B cell (primary cell): Measurements from ENCODE around the gene PTPRN2. TPM values are rescaled to one million over a fixed set of nuclear protein-coding genes. Genes with fewer than 3 reads are reported as not detected.

Experiments
- ATAC-seq: fragments of 200-7000 bp; cut with Tn5 transposase; one replicate; pipeline ENCODE4 v1.10.0; 2021; ENCODE audit warnings: low read depth, mild to moderate bottlenecking, moderate number of reproducible peaks, moderate library complexity
- CTCF ChIA-PET: fragments of 350-600 bp; sonication (Branson Sonifier 250); formaldehyde crosslinking; loops from one replicate; lab custom pipeline; 2021; ENCODE audit warnings: antibody characterized with exemption, inconsistent platforms; lab: Charles Lee
- POLR2A ChIA-PET: fragments of 350-600 bp; sonication (Branson Sonifier 250); formaldehyde crosslinking; loops from one replicate; lab custom pipeline; 2021; ENCODE audit warnings: antibody characterized with exemption; lab: Charles Lee
- DNase-seq: peaks from one replicate; pipeline ENCODE4 v3.0.0; 2013
- H2AFZ ChIP-seq: 2 replicates; pipeline ENCODE4 v1.6.1; 2012; ENCODE audit warnings: mild to moderate bottlenecking, low read depth, low read length; ENCODE audit not compliant: insufficient read depth, poor library complexity, severe bottlenecking
- H3K27ac ChIP-seq, 2 donors: 1 replicate in 1 of 2; 2 replicates in 1 of 2; pipeline ENCODE4 v1.5.1; 2012 to 2013; ENCODE audit warnings: low read length in 2 of 2, mild to moderate bottlenecking in 2 of 2, moderate library complexity in 1 of 2
- H3K27me3 ChIP-seq, 4 experiments: fragments of 200-600 bp in 1 of 4; sonication (generic) in 1 of 4; replicated peaks in 1 of 4; 1 replicate in 2 of 4; 2 replicates in 2 of 4; pipeline versions ENCODE4 v1.6.1 to v1.7.0; 2013 to 2016; ENCODE audit warnings: low read length in 3 of 4, mild to moderate bottlenecking in 2 of 4, mixed read lengths in 1 of 4, moderate library complexity in 1 of 4; ENCODE audit not compliant: insufficient read depth in 4 of 4, control insufficient read depth in 3 of 4; ENCODE audit errors: control extremely low read depth in 1 of 4
- H3K36me3 ChIP-seq, 2 experiments: replicated peaks in 1 of 2; 1 replicate in 1 of 2; 2 replicates in 1 of 2; pipeline versions ENCODE4 v1.6.1 to v1.7.1; 2013; ENCODE audit warnings: low read length in 1 of 2; ENCODE audit not compliant: insufficient read depth in 2 of 2, control insufficient read depth in 1 of 2; ENCODE audit errors: control extremely low read depth in 1 of 2, extremely low read depth in 1 of 2
- H3K4me1 ChIP-seq, 2 donors: fragments of 200-600 bp in 1 of 2; sonication (generic) in 1 of 2; 1 replicate in 1 of 2; 2 replicates in 1 of 2; pipeline versions ENCODE4 v1.5.1 to v1.6.1; 2013 to 2017; ENCODE audit warnings: low read length in 2 of 2; ENCODE audit not compliant: control insufficient read depth in 2 of 2, insufficient read depth in 2 of 2
- H3K4me2 ChIP-seq: replicated peaks from 2 replicates; pipeline ENCODE3; 2012; ENCODE audit warnings: mild to moderate bottlenecking, low read depth, low read length; ENCODE audit not compliant: poor library complexity, severe bottlenecking
- H3K4me3 ChIP-seq, 5 experiments: fragments of 200-600 bp in 1 of 5; sonication (generic) in 1 of 5; 1 replicate in 3 of 5; 2 replicates in 2 of 5; pipeline versions ENCODE4 v1.5.1 to v1.7.0; 2011 to 2016; ENCODE audit warnings: low read length in 4 of 5, mild to moderate bottlenecking in 4 of 5, low read depth in 2 of 5, control low read depth in 1 of 5, moderate library complexity in 1 of 5; ENCODE audit not compliant: insufficient read depth in 1 of 5; ENCODE audit errors: control extremely low read depth in 1 of 5, extremely low read depth in 1 of 5
- H3K79me2 ChIP-seq: fragments of 200-600 bp; sonication (generic); one replicate; pipeline ENCODE4 v1.6.0; 2016; ENCODE audit warnings: low read length; ENCODE audit not compliant: control insufficient read depth, insufficient read depth
- H3K9ac ChIP-seq: fragments of 200-600 bp; sonication (generic); 2 replicates; pipeline ENCODE4 v1.6.1; 2017; ENCODE audit warnings: mild to moderate bottlenecking, low read length, moderate library complexity
- H3K9me3 ChIP-seq, 3 donors: one replicate each; pipeline versions ENCODE4 v1.6.1 to v1.7.1; 2013; ENCODE audit warnings: low read length in 2 of 3; ENCODE audit not compliant: control insufficient read depth in 2 of 3, insufficient read depth in 1 of 3; ENCODE audit errors: control extremely low read depth in 1 of 3
- H4K20me1 ChIP-seq: 2 replicates; pipeline ENCODE4 v1.6.0; 2012; ENCODE audit warnings: mild to moderate bottlenecking, low read length; ENCODE audit not compliant: insufficient read depth, control insufficient read depth, poor library complexity, severe bottlenecking
- H3K27ac Mint-ChIP-seq: one replicate; pipeline ENCODE4 v1.8.0; 2021; ENCODE audit warnings: mixed read lengths
- H3K27me3 Mint-ChIP-seq: one replicate; pipeline ENCODE4 v1.8.0; 2021; ENCODE audit warnings: mixed read lengths
- H3K4me1 Mint-ChIP-seq: one replicate; pipeline ENCODE4 v1.8.0; 2021; ENCODE audit warnings: mixed read lengths
- H3K4me3 Mint-ChIP-seq: one replicate; pipeline ENCODE4 v1.8.0; 2021; ENCODE audit warnings: mixed read lengths
- H3K9me3 Mint-ChIP-seq: one replicate; pipeline ENCODE4 v1.8.0; 2022; ENCODE audit warnings: mixed read lengths; ENCODE audit not compliant: insufficient read depth
- EZH2 ChIP-seq: IDR thresholded peaks from 2 replicates; pipeline ENCODE4 v1.6.1; 2012; ENCODE audit warnings: borderline replicate concordance, low read depth, mild to moderate bottlenecking, moderate library complexity, low read length; ENCODE audit not compliant: insufficient read depth, poor library complexity, severe bottlenecking
- WGBS: methylation state at CpG from one replicate; pipeline ENCODE4 v1.1.5; 2013; ENCODE audit warnings: missing lambda C conversion rate; ENCODE audit not compliant: insufficient coverage; 5-methylcytosine and 5-hydroxymethylcytosine counted together
- intact Hi-C: fragments of 100-400 bp; cut with micrococcal nuclease; formaldehyde crosslinking; loops from one replicate; pipeline ENCODE4 v1.10.0; 2022
- polyA plus RNA-seq: library from polyadenylated mRNA; depleted of rRNA; stranded (reverse); fragments of >200 nt; gene quantifications from 2 replicates; pipeline ENCODE4 v1.2.3, GENCODE V29; 2012
- total RNA-seq, 2 donors: library from RNA; stranded (reverse); fragments of 120-200 nt in 1 of 2; gene quantifications; 1 replicate in 1 of 2; 2 replicates in 1 of 2; pipeline versions ENCODE4 v1.2.3 to v1.2.4, GENCODE V29; 2013 to 2022
- TF ChIP-seq, protein P1 (sequence below): fragments of 200-600 bp; IDR thresholded peaks from one replicate; pipeline ENCODE4 v1.8.0; 2022; ENCODE audit warnings: antibody characterized with exemption, mild to moderate bottlenecking

The PTPRN2 gene
- total and polyA plus RNA-seq, 2 donors (not counting 1 experiment from before 2014, with no cell fraction given), result 2.0 to 5.0 TPM

DNA sequence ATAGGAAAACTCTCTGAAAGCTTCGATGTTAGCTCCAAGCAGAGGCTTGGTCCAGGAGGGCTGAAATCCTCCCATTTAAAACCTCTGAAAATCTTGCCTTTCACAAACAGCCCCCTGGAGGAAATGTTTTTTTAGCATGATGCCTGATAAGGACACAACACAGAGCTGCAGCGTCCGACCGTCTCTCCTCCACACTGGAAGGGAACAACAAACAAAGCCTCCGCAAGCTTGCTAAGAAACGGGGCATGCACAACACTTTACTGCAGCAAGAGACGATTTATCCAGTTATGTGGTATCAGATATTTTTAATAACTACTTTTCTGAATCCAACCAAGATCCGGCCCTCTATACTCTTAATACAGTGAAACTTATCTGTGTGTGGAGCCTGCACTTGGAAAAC, 182.3 kb downstream of the PTPRN2 start:
- TF ChIP-seq, protein P1, sequence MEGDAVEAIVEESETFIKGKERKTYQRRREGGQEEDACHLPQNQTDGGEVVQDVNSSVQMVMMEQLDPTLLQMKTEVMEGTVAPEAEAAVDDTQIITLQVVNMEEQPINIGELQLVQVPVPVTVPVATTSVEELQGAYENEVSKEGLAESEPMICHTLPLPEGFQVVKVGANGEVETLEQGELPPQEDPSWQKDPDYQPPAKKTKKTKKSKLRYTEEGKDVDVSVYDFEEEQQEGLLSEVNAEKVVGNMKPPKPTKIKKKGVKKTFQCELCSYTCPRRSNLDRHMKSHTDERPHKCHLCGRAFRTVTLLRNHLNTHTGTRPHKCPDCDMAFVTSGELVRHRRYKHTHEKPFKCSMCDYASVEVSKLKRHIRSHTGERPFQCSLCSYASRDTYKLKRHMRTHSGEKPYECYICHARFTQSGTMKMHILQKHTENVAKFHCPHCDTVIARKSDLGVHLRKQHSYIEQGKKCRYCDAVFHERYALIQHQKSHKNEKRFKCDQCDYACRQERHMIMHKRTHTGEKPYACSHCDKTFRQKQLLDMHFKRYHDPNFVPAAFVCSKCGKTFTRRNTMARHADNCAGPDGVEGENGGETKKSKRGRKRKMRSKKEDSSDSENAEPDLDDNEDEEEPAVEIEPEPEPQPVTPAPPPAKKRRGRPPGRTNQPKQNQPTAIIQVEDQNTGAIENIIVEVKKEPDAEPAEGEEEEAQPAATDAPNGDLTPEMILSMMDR, result no peak
- no peak for TF ChIP-seq EZH2
- H3K27me3 Mint-ChIP-seq, result no peaks in the 10 kb centered on the region

DNA sequence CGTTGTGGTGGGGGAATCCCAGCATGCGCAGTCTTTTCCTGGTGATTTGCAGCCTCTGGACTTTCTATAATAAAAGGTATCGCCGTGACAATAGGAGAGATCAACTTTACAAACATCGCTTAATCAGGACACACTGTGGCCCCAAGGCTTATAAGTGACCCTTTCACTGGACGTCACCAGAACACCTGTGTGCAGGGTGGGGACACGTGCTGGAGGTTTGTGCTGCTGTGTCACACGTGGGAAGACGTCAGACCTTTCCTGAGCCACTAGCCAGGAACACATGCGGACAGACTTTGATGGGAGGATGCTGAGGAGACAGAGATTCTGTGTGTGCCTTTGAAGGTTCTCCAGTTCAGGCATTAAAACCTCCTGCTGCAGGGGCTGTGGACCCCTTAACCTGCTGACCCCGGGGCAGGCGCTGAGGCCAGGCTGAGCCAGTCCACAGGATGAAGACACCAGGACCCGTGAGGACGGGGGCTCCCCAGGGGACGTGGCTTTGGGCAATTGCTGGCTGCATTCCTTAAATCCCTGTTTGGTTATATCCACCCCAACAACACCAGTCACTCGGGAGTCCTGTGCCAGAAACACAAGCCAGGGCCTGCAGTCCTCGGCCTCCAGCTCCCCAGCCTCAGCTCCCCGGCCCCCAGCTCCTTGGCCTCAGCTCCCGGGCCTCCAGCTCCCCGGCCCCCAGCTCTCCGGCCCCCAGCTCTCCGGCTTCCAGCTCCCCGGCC, 183.4 kb downstream of the PTPRN2 start:
- no peaks in the 10 kb centered on the region for H3K27me3 Mint-ChIP-seq
- H3K27ac Mint-ChIP-seq, result no peak overlapping the region
- no peaks in the 10 kb centered on the region for H3K4me1 Mint-ChIP-seq
- H3K4me1 ChIP-seq, result no peaks in the 10 kb centered on the region
- intact Hi-C loops, result no loop called here
- no peaks in the 10 kb centered on the region for H3K79me2 ChIP-seq
- no peak overlapping the region for H3K9ac ChIP-seq
- no peak overlapping the region for H3K4me3 ChIP-seq
- H2AFZ ChIP-seq, result no peak overlapping the region
- H3K4me2 ChIP-seq, result no peak overlapping the region
- 84% methylated on average over 22 of the region's 23 CpGs for WGBS
- H3K9me3 ChIP-seq, result peaks cover 0 to 31% (median 0%) of the 10 kb centered on the region in 3 donors
- no peak for ATAC-seq
- H3K9me3 Mint-ChIP-seq, result no peaks in the 10 kb centered on the region
- ChIA-PET POLR2A (no interaction called here), CTCF (no interaction called here)
- no peak for TF ChIP-seq EZH2
- TF ChIP-seq, protein P1, result no peak
- no peak for DNase-seq
- H3K27ac ChIP-seq, result no peak overlapping the region
- no peaks in the 10 kb centered on the region for H4K20me1 ChIP-seq
- no peaks in the 10 kb centered on the region for H3K36me3 ChIP-seq
- no peaks in the 10 kb centered on the region for H3K27me3 ChIP-seq
- no peak overlapping the region for H3K4me3 Mint-ChIP-seq

More for the DNA sequence above, 182.3 kb downstream of the PTPRN2 start:
- Histone ChIP-seq H3K36me3 (no peaks in the 10 kb centered on the region), H3K4me1 (no peaks in the 10 kb centered on the region), H3K4me3 (no peak overlapping the region), H3K9me3 (peaks cover 0 to 22% (median 0%) of the 10 kb centered on the region in 3 donors), H3K79me2 (no peaks in the 10 kb centered on the region), H3K27me3 (no peaks in the 10 kb centered on the region), H4K20me1 (no peaks in the 10 kb centered on the region), H3K27ac (no peak overlapping the region), H3K4me2 (no peak overlapping the region), H2AFZ (no peak overlapping the region), H3K9ac (no peak overlapping the region)
- intact Hi-C loops, result no loop called here
- DNase-seq (no peak), ATAC-seq (no peak)
- H3K4me1 Mint-ChIP-seq, result no peaks in the 10 kb centered on the region
- POLR2A ChIA-PET, result no interaction called here
- CTCF ChIA-PET, result no interaction called here
- no peak overlapping the region for H3K27ac Mint-ChIP-seq
- no peaks in the 10 kb centered on the region for H3K9me3 Mint-ChIP-seq
- WGBS, result 80% methylated on average over 4 of the region's 8 CpGs
- no peak overlapping the region for H3K4me3 Mint-ChIP-seq
